ENCODE results near the gene C2CD5.
"Not testable (repeated sequence)": the region's sequence is repeated elsewhere in the genome, so short reads cannot be mapped to it uniquely, and the experiment has no call there.

C2CD5 gene

GRCh38 chr12:22477166-22477893, 67.0 kb downstream of the C2CD5 start:
- Mint-ChIP-seq H3K4me1 (ENCODE audit: low read depth) (peaks cover 13% of the 10 kb centered on the region), H3K27ac (no peak overlapping the region), H3K27me3 (no peaks in the 10 kb centered on the region), H3K36me3 (peaks cover 8% of the 10 kb centered on the region), H3K9me3 (ENCODE audit: low read depth) (no peaks in the 10 kb centered on the region), H3K4me3 (no peak overlapping the region)

GRCh38 chr12:22476133-22476532, 68.2 kb downstream of the C2CD5 start:
- Mint-ChIP-seq H3K27me3 (no peaks in the 10 kb centered on the region), H3K27ac (no peak overlapping the region), H3K9me3 (ENCODE audit: low read depth) (no peaks in the 10 kb centered on the region), H3K4me3 (no peak overlapping the region), H3K4me1 (ENCODE audit: low read depth) (peaks cover 13% of the 10 kb centered on the region), H3K36me3 (peaks cover 5% of the 10 kb centered on the region)

GRCh38 chr12:22474970-22475720, 69.2 kb downstream of the C2CD5 start:
- Mint-ChIP-seq H3K9me3 (ENCODE audit: low read depth) (no peaks in the 10 kb centered on the region), H3K36me3 (peaks cover 9% of the 10 kb centered on the region), H3K4me3 (no peak overlapping the region), H3K4me1 (ENCODE audit: low read depth) (peaks cover 16% of the 10 kb centered on the region), H3K27me3 (no peaks in the 10 kb centered on the region), H3K27ac (no peak overlapping the region)

GRCh38 chr12:22473212-22473611, 71.1 kb downstream of the C2CD5 start:
- Mint-ChIP-seq H3K36me3 (peaks cover 9% of the 10 kb centered on the region), H3K4me3 (no peak overlapping the region), H3K27ac (no peak overlapping the region), H3K9me3 (ENCODE audit: low read depth) (no peaks in the 10 kb centered on the region), H3K27me3 (no peaks in the 10 kb centered on the region), H3K4me1 (ENCODE audit: low read depth) (peaks cover 17% of the 10 kb centered on the region)

GRCh38 chr12:22467190-22467589, 77.2 kb downstream of the C2CD5 start:
- Mint-ChIP-seq H3K4me1 (ENCODE audit: low read depth) (peaks cover 4% of the 10 kb centered on the region), H3K9me3 (ENCODE audit: low read depth) (no peaks in the 10 kb centered on the region), H3K27ac (no peak overlapping the region), H3K4me3 (no peak overlapping the region), H3K36me3 (peaks cover 4% of the 10 kb centered on the region), H3K27me3 (no peaks in the 10 kb centered on the region)

GRCh38 chr12:22463306-22463705, 81.0 kb downstream of the C2CD5 start:
- no peaks in the 10 kb centered on the region for H3K4me1 Mint-ChIP-seq (ENCODE audit: low read depth)
- no peak overlapping the region for H3K4me3 Mint-ChIP-seq
- no peak overlapping the region for H3K27ac Mint-ChIP-seq
- no peaks in the 10 kb centered on the region for H3K36me3 Mint-ChIP-seq
- no peaks in the 10 kb centered on the region for H3K27me3 Mint-ChIP-seq
- H3K9me3 Mint-ChIP-seq (ENCODE audit: low read depth) = no peaks in the 10 kb centered on the region

GRCh38 chr12:22461786-22462185, 82.6 kb downstream of the C2CD5 start:
- H3K36me3 Mint-ChIP-seq = no peaks in the 10 kb centered on the region
- no peaks in the 10 kb centered on the region for H3K4me1 Mint-ChIP-seq (ENCODE audit: low read depth)
- no peaks in the 10 kb centered on the region for H3K9me3 Mint-ChIP-seq (ENCODE audit: low read depth)
- no peak overlapping the region for H3K27ac Mint-ChIP-seq
- no peaks in the 10 kb centered on the region for H3K27me3 Mint-ChIP-seq
- H3K4me3 Mint-ChIP-seq = no peak overlapping the region

GRCh38 chr12:22459838-22460490, 84.4 kb downstream of the C2CD5 start:
- H3K9me3 Mint-ChIP-seq (ENCODE audit: low read depth) = no peaks in the 10 kb centered on the region
- H3K36me3 Mint-ChIP-seq = no peaks in the 10 kb centered on the region
- H3K4me1 Mint-ChIP-seq (ENCODE audit: low read depth) = no peaks in the 10 kb centered on the region
- H3K27ac Mint-ChIP-seq = no peak overlapping the region
- H3K27me3 Mint-ChIP-seq = no peaks in the 10 kb centered on the region
- H3K4me3 Mint-ChIP-seq = no peak overlapping the region

GRCh38 chr12:22458298-22458937, 85.9 kb downstream of the C2CD5 start:
- Mint-ChIP-seq H3K9me3 (ENCODE audit: low read depth) (no peaks in the 10 kb centered on the region), H3K36me3 (no peaks in the 10 kb centered on the region), H3K27ac (no peak overlapping the region), H3K4me3 (no peak overlapping the region), H3K27me3 (no peaks in the 10 kb centered on the region), H3K4me1 (ENCODE audit: low read depth) (no peaks in the 10 kb centered on the region)

- no peaks in the 10 kb centered on the region for H3K4me1 Mint-ChIP-seq (ENCODE audit: low read depth)
- H3K36me3 Mint-ChIP-seq = no peaks in the 10 kb centered on the region
- H3K4me3 Mint-ChIP-seq = no peak overlapping the region
- H3K27me3 Mint-ChIP-seq = no peaks in the 10 kb centered on the region
- no peaks in the 10 kb centered on the region for H3K9me3 Mint-ChIP-seq (ENCODE audit: low read depth)
- no peak overlapping the region for H3K27ac Mint-ChIP-seq
Measured at GRCh38 chr12:22457085-22457484, 87.3 kb downstream of the C2CD5 start.

GRCh38 chr12:22453511-22453910, 90.8 kb downstream of the C2CD5 start:
- no peaks in the 10 kb centered on the region for H3K27me3 Mint-ChIP-seq
- no peaks in the 10 kb centered on the region for H3K36me3 Mint-ChIP-seq
- H3K4me3 Mint-ChIP-seq = no peak overlapping the region
- no peak overlapping the region for H3K27ac Mint-ChIP-seq
- no peaks in the 10 kb centered on the region for H3K9me3 Mint-ChIP-seq (ENCODE audit: low read depth)
- H3K4me1 Mint-ChIP-seq (ENCODE audit: low read depth) = no peaks in the 10 kb centered on the region

- Mint-ChIP-seq H3K27me3 (no peaks in the 10 kb centered on the region), H3K9me3 (ENCODE audit: low read depth) (no peaks in the 10 kb centered on the region), H3K27ac (no peak overlapping the region), H3K4me3 (no peak overlapping the region), H3K36me3 (no peaks in the 10 kb centered on the region), H3K4me1 (ENCODE audit: low read depth) (no peaks in the 10 kb centered on the region)
Measured at GRCh38 chr12:22447223-22447622, 97.1 kb downstream of the C2CD5 start.

- H3K4me1 Mint-ChIP-seq (ENCODE audit: low read depth); H3K27me3 Mint-ChIP-seq; H3K27ac Mint-ChIP-seq; H3K9me3 Mint-ChIP-seq (ENCODE audit: low read depth); H3K4me3 Mint-ChIP-seq; H3K36me3 Mint-ChIP-seq: not testable (repeated sequence)
Measured at GRCh38 chr12:22444317-22444665, 100.1 kb downstream of the C2CD5 start.

- H3K27ac Mint-ChIP-seq = no peak overlapping the region
- no peaks in the 10 kb centered on the region for H3K4me1 Mint-ChIP-seq (ENCODE audit: low read depth)
- H3K27me3 Mint-ChIP-seq = no peaks in the 10 kb centered on the region
- no peak overlapping the region for H3K4me3 Mint-ChIP-seq
- H3K9me3 Mint-ChIP-seq (ENCODE audit: low read depth) = no peaks in the 10 kb centered on the region
- no peaks in the 10 kb centered on the region for H3K36me3 Mint-ChIP-seq
Measured at GRCh38 chr12:22443379-22444316, 100.7 kb downstream of the C2CD5 start.
